D721Med (cell line): ENCODE data around the gene ESRRG.

Experiments
- DNase-seq: peaks from one replicate; pipeline ENCODE4 v3.0.0; 2011; ENCODE audit warnings: low spot score; ENCODE audit not compliant: insufficient read length
- FAIRE-seq: peaks from 2 replicates; lab custom pipeline; 2011; peaks lifted over from hg19 to GRCh38; lab: Jason Lieb, UNC
- TF ChIP-seq, protein P1 (sequence below): IDR thresholded peaks from 2 replicates; pipeline ENCODE4 v1.5.1; 2012; ENCODE audit warnings: mild to moderate bottlenecking, control low read depth; ENCODE audit not compliant: insufficient read depth; ENCODE audit errors: missing control alignments

ESRRG gene

DNA sequence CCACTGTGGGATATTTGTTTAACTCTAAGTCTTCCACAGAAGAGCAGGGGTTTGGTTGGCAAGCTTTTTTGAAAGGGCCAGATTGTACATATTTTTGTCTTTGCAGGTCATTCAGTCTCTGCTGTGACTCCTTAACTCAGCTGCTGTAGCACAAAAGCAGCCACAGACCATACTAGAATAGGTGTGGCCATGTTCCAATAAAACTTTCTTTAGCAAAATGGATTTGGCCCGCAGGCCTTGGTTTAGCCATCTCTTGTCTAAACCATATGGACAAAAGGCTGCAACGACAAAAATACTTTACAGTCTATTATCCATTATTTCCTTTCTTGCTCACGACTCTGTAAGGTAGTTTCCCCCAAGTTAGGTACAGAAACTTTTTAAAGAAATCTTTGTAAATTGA is 60.5 kb downstream of the ESRRG start:
- TF ChIP-seq, protein P1, sequence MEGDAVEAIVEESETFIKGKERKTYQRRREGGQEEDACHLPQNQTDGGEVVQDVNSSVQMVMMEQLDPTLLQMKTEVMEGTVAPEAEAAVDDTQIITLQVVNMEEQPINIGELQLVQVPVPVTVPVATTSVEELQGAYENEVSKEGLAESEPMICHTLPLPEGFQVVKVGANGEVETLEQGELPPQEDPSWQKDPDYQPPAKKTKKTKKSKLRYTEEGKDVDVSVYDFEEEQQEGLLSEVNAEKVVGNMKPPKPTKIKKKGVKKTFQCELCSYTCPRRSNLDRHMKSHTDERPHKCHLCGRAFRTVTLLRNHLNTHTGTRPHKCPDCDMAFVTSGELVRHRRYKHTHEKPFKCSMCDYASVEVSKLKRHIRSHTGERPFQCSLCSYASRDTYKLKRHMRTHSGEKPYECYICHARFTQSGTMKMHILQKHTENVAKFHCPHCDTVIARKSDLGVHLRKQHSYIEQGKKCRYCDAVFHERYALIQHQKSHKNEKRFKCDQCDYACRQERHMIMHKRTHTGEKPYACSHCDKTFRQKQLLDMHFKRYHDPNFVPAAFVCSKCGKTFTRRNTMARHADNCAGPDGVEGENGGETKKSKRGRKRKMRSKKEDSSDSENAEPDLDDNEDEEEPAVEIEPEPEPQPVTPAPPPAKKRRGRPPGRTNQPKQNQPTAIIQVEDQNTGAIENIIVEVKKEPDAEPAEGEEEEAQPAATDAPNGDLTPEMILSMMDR: no peak
- DNase-seq (no peak), FAIRE-seq (peak; percentile 35)

DNA sequence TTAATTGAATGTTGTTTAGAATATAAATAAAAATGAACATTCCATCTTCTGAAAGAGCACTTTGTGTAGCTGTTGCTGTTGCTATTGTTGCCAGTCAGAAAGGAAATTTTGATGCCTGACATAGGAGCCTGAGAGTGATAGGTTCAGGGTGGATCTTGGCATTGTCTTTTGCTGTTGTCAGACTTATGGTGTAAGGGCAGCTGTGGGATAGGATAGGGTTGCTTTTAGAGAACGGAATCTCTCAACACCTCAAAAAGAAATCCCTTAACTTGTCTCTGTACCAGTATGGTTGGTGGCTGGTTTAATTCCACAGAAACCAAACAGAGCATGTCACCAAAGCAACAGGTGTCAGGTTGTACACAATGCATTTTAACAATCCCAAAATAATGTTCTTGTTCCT is 62.7 kb downstream of the ESRRG start:
- no peak for DNase-seq
- no peak for FAIRE-seq
- TF ChIP-seq, protein P1: no peak

DNA sequence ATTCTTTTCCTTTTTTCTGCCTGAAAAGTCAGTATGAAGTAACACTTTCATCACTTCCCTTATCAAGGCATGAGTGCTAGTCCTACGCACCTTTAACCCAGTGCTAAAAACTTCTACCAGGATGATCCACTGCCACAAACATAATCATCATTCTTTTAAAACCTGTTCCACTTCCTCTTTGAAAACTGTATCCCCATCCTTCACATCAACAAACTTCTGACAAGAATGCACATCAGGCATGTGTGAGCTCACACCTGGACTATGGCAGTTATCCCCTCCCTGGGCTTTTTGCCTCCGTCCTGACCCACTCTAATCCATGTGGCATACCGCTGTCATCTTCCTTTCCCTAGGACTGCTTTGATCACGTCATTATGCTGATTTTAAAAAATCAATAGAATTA is 70.2 kb downstream of the ESRRG start:
- no peak for DNase-seq
- TF ChIP-seq, protein P1: no peak
- peak; percentile 67 for FAIRE-seq

DNA sequence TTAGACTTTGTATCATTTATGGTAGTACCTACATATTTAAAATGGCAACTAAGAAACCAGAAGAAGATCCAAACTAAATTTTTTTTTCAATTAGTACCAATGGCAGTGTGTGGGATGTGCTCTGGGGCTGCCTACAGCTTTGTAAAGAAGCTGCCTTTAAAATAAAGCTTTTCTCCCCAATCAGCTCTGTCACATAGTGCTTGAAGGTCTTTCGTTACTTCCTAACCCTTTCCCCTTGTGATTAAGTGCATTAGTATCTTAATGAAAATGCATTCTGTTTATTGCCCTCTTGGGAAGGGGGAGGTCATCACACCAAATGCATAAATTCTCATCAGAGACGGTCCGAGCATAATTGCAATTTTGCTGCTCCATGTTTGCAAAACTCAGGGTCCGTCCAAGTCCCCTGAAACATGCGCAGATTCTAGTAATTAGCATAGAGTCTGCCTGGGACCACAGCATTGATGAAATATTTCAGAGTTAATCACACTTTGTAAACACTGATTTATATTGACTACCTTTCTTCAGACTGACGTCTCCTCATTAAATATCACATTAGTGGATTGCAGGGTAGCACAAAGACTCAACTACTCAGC is 71.3 kb downstream of the ESRRG start:
- TF ChIP-seq, protein P1: no peak
- DNase-seq (no peak), FAIRE-seq (peak; percentile 64)

DNA sequence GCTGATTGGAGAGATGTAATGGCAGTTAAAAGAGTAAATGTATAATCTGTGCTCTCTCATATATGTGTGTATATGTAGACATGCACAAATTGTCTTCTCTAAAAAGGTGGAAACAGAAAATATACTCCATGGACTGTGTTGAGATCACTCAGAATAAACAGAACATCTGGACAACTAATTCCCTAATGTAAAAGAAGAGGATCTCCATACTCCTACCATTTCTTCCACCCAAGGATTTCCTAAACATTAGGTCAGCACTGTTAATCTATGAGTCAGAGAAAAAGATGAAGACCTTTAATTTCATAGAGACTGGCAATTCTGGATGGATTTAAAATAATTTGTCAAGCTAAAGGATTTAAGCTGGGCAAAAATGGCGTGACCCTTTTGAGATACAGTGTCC is 80.1 kb downstream of the ESRRG start:
- FAIRE-seq: no peak

DNA sequence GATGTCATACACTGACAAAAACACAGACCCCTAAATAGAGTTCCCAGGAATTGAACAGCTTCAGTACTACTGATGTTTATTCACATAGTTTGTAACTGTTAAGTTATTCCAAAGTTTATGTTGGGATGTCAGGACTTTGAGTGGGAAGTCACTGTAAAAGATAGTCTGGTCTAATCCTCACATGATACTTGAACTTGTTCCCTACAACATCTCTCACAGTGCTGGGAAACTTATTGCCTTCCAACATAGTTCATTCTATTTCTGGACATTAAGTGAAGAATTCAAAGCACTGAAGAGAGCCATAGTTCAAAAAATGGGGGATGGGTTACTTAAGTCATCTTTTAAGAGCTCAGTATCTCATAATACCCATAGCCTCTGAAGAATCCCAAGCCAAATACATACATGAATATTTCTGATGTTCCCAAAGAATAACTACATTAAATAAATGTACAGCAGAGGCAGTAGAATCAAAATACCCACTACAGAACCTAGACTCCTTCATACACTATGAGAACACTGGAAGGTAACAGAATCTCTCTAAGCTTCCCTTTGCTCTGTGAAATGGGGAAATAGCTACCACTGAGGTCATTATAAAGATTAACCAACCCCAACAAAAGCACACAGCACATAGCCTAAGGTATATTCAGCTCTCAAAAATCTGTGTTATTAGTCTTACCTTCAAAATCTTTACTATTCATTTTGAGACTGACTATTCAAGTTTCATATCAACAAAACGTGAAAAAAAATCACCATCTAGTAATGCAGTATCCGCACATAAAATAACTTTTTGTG is 81.4 kb downstream of the ESRRG start:
- DNase-seq: no peak
- TF ChIP-seq, protein P1: no peak
- FAIRE-seq: peak; percentile 70

More for the DNA sequence above, 80.1 kb downstream of the ESRRG start:
- TF ChIP-seq, protein P1: no peak
- DNase-seq: no peak

DNA sequence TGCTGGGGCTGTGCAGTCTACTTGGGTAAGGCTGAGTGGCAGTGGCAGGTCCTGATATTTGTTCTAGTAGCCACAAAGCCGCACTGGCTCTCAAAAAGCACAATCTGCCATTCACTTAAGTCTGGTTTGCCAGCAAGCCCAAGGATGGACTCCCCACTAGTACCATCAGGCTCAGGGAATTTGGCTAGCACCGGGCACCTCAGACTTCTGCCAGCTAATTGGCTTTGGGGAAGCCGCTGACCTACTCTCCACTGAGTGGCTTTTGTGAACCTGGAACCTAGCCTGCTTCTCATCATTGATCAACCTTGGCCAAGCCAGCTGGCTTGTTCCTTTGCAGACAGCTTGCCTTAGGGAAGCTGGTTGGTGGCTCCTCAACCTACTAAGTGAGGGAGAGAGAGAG is 83.1 kb downstream of the ESRRG start:
- FAIRE-seq (no peak), DNase-seq (no peak)
- TF ChIP-seq, protein P1: no peak
